GM12878 (cell line): ENCODE results near the gene EMC1. TPM values are rescaled to one million over a fixed set of nuclear protein-coding genes. Genes with fewer than 3 reads are reported as not detected.

Experiments
- ATAC-seq: fragments of 200-7000 bp; cut with Tn5 transposase; 3 replicates; pipeline ENCODE4 v1.9.1; 2020; ENCODE audit warnings: mild to moderate bottlenecking, moderate library complexity
- BruUV-seq: library from RNA; stranded (reverse); fragments of 400-500 nt; replicated peaks from 2 replicates; lab custom pipeline; 2021; lab: Mats Ljungman, UMichigan
- CTCF ChIA-PET: fragments of 300-600 bp; sonication (Branson Sonifier 250); formaldehyde crosslinking; extraction: SDS; loops from one replicate; lab custom pipeline; 2021; ENCODE audit warnings: inconsistent platforms; lab: Yijun Ruan, JAX
- POLR2A ChIA-PET: fragments of 350-600 bp; formaldehyde crosslinking; extraction: SDS; loops from one replicate; lab custom pipeline; 2021; ENCODE audit warnings: inconsistent platforms; lab: Charles Lee
- RAD21 ChIA-PET: fragments of 300-600 bp; sonication (Branson Sonifier 250); formaldehyde crosslinking; loops from one replicate; lab custom pipeline; 2023; ENCODE audit warnings: antibody characterized with exemption; ENCODE audit not compliant: unreplicated experiment; lab: Charles Lee
- SMC1A ChIA-PET: fragments of 300-600 bp; sonication (Branson Sonifier 250); formaldehyde crosslinking; loops from one replicate; lab custom pipeline; 2023; ENCODE audit not compliant: unreplicated experiment, uncharacterized antibody; lab: Charles Lee
- DNase-seq: peaks from one replicate; pipeline ENCODE4 v3.0.0-alpha.2; 2011; ENCODE audit warnings: low read depth, low spot score
- FAIRE-seq: peaks from 3 replicates; lab custom pipeline; 2011; peaks lifted over from hg19 to GRCh38; lab: Jason Lieb, UNC
- H2AFZ ChIP-seq: 2 replicates; pipeline ENCODE4 v1.6.0; 2011; ENCODE audit warnings: low read depth, low read length, control low read depth; ENCODE audit not compliant: control insufficient read depth
- H3K27ac ChIP-seq: 2 replicates; pipeline ENCODE4 v1.5.1; 2011; ENCODE audit warnings: control low read depth; ENCODE audit not compliant: control insufficient read depth, insufficient read depth
- H3K27me3 ChIP-seq, 2 experiments: replicated peaks in 1 of 2; 2 replicates each; pipeline versions ENCODE4 v1.6.0 to v1.6.1; 2011; ENCODE audit warnings: low read length in 1 of 2; ENCODE audit not compliant: control insufficient read depth in 2 of 2, insufficient read depth in 2 of 2
- H3K36me3 ChIP-seq, 2 experiments: 2 replicates each; pipeline ENCODE4 v1.5.1; 2011; ENCODE audit warnings: low read length in 1 of 2; ENCODE audit not compliant: control insufficient read depth in 2 of 2, insufficient read depth in 2 of 2
- H3K4me1 ChIP-seq: 2 replicates; pipeline ENCODE4 v1.6.1; 2011; ENCODE audit warnings: mild to moderate bottlenecking, low read length, moderate library complexity, mixed read lengths; ENCODE audit not compliant: control insufficient read depth, insufficient read depth
- H3K4me2 ChIP-seq: 2 replicates; pipeline ENCODE4 v1.6.0; 2011; ENCODE audit warnings: control low read depth; ENCODE audit not compliant: control insufficient read depth, insufficient read depth
- H3K4me3 ChIP-seq: fragments of 200-600 bp; sonication (generic); 2 replicates; pipeline ENCODE4 v1.5.1; 2016
- H3K79me2 ChIP-seq: 2 replicates; pipeline ENCODE4 v1.6.0; 2011; ENCODE audit warnings: low read length; ENCODE audit not compliant: control insufficient read depth, insufficient read depth
- H3K9ac ChIP-seq: 2 replicates; pipeline ENCODE4 v1.8.0; 2011; ENCODE audit warnings: low read length, control low read depth, mixed read lengths; ENCODE audit not compliant: control insufficient read depth, insufficient read depth
- H3K9me3 ChIP-seq: replicated peaks from 3 replicates; pipeline ENCODE4 v1.5.1; 2011; ENCODE audit warnings: mild to moderate bottlenecking, low read length; ENCODE audit not compliant: control insufficient read depth, insufficient read depth
- H4K20me1 ChIP-seq: 2 replicates; pipeline ENCODE4 v1.6.0; 2011; ENCODE audit not compliant: control insufficient read depth, insufficient read depth
- ASH2L ChIP-seq: fragments of 300-600, 200-600 bp; sonication (generic); IDR thresholded peaks from 2 replicates; pipeline ENCODE4 v1.6.1; 2017; ENCODE audit warnings: low read depth, mild to moderate bottlenecking, borderline replicate concordance
- BRCA1 ChIP-seq: IDR thresholded peaks from 2 replicates; pipeline ENCODE4 v1.6.1; 2011; ENCODE audit warnings: low read depth, low read length, improper control_type of control experiment
- CHD4 ChIP-seq: fragments of 200-600 bp; sonication (generic); IDR thresholded peaks from 2 replicates; pipeline ENCODE4 v1.6.1; 2016; ENCODE audit warnings: mild to moderate bottlenecking
- CREB1 ChIP-seq: IDR thresholded peaks from 2 replicates; pipeline ENCODE4 v1.6.1; 2012; ENCODE audit warnings: low read depth, mild to moderate bottlenecking, inconsistent platforms
- CREM ChIP-seq: IDR thresholded peaks from 2 replicates; pipeline ENCODE4 v1.6.1; 2014; ENCODE audit warnings: antibody characterized with exemption, low read depth
- TCF7 ChIP-seq: IDR thresholded peaks from 2 replicates; pipeline ENCODE4 v1.6.1; 2014; ENCODE audit warnings: antibody characterized with exemption, borderline replicate concordance
- WGBS: methylation state at CpG from one replicate; pipeline ENCODE4 v1.1.6; 2016; ENCODE audit warnings: low lambda C conversion rate; ENCODE audit not compliant: insufficient replicate concordance, insufficient coverage; ENCODE audit errors: missing lambda C conversion rate; 5-methylcytosine and 5-hydroxymethylcytosine counted together
- in situ Hi-C: fragments of 300-500 bp; cut with MboI; formaldehyde crosslinking; loops from 9 replicates; pipeline ENCODE4 v1.14.3; 2018; ENCODE audit warnings: mixed read lengths
- intact Hi-C: fragments of 100-400 bp; cut with micrococcal nuclease; formaldehyde crosslinking; loops from one replicate; pipeline ENCODE4 v1.14.2; 2022; ENCODE audit not compliant: unreplicated experiment
- polyA plus RNA-seq, 11 experiments: library from polyadenylated mRNA; depleted of rRNA in 4 of 11; unstranded in 6 of 11; stranded (reverse) in 5 of 11; fragments of >200 nt; fragmentation: Nextera tagmentation in 4 of 11; fragmentation: Illumina TruSeq in 1 of 11; extraction: Ambion mirVana in 4 of 11; extraction: Trizol in 1 of 11; gene quantifications; 1 replicate in 1 of 11; 2 replicates in 10 of 11; pipeline versions ENCODE4 v1.2.1 to v1.2.3, GENCODE V29; 2011 to 2016; ENCODE audit warnings: inconsistent platforms in 2 of 11, missing spikeins in 2 of 11, low read depth in 1 of 11
- total RNA-seq, 4 experiments: library from RNA; depleted of rRNA in 3 of 4; stranded (reverse); fragments of >200 nt in 3 of 4; fragmentation: Illumina TruSeq in 1 of 4; extraction: Trizol in 1 of 4; gene quantifications; 2 replicates each; pipeline versions ENCODE4 v1.2.1 to v1.2.3, GENCODE V29; 2013 to 2021

Gene EMC1
- total and polyA plus RNA-seq, 10 of the 15 experiments (the other 5 are each of a cell fraction or from before 2014, with no cell fraction given) = 12.2 to 43.6 (median 20.6) TPM

DNA sequence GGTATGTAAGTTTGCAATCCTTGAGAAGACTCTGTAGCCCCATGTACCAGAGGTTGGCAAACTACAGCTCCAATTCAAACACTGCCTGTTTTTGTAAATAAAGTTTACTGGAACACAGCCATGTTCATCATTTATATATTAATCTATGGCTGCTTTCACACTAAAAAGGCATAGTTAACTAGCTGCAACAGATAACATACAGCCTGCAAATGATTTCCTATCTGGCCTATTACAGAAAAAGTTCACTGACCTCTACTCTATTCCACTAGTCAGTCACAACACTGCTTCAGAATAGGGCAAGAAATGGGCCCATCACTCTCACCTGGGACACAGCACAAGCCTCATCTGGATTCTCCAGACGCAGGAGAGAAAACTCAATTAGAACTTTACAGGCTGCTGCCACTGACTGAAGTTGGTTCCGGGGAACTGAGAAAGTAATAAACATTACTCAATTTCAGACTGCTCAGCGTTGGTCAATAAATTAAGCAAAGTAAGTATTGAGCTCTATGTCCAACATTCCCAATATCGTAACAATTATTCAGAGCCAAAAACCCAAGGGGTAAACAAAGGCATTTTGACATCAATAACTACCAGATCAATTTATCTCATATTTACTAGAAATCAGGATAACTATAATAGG lies 51.9 kb downstream of the EMC1 start:
- POLR2A ChIA-PET = interaction anchor here (0.5 to 1.8 kb wide), 6 partner anchors 10 to 648 kb away, joined by 3 to 7 read pairs (median 3); no protein-coding TSS in a partner anchor
- H4K20me1 ChIP-seq = peaks cover 2% of the 10 kb centered on the region; the same call in 1 of the 2 replicates
- no peak overlapping the region for H3K4me3 ChIP-seq
- TF ChIP-seq ASH2L = no peak
- TF ChIP-seq CHD4 = no peak
- TF ChIP-seq TCF7 = no peak
- TF ChIP-seq CREB1 = no peak
- TF ChIP-seq CREM = no peak
- no peak for TF ChIP-seq BRCA1
- TF ChIP-seq, all 136 proteins: peak for 0
- in situ Hi-C loops = loop anchor here (25.0 kb wide), 1 partner anchor 1563 kb away; no protein-coding TSS in a partner anchor
- H2AFZ ChIP-seq = no peak overlapping the region
- peaks cover 33% of the 10 kb centered on the region for H3K79me2 ChIP-seq
- FAIRE-seq (no peak), DNase-seq (no peak), ATAC-seq (no peak)
- intact Hi-C loops = no loop called here
- ChIA-PET RAD21 (no interaction called here), SMC1A (interaction anchor here (0.9 to 4.1 kb wide), 6 partner anchors 9 to 35 kb away, joined by 3 to 10 read pairs (median 3); no protein-coding TSS in a partner anchor), CTCF (interaction anchor here (1.0 to 1.4 kb wide), 4 partner anchors 13 to 455 kb away, joined by 3 to 5 read pairs (median 4); no protein-coding TSS in a partner anchor)
- H3K27me3 ChIP-seq = no peaks in the 10 kb centered on the region
- no peak overlapping the region for H3K27ac ChIP-seq
- no peak overlapping the region for H3K9ac ChIP-seq
- H3K4me1 ChIP-seq = no peaks in the 10 kb centered on the region; the same call in 1 of the 2 replicates
- peaks cover 11 to 32% of the 10 kb centered on the region in 2 experiments for H3K36me3 ChIP-seq
- BruUV-seq = no TSS peak
- WGBS = 91% methylated on average over 4 of the region's 4 CpGs
- no peak overlapping the region for H3K4me2 ChIP-seq
- no peaks in the 10 kb centered on the region for H3K9me3 ChIP-seq
